BLaER1 (cell line): Measurements from ENCODE around the gene PPP1R2.
"Not testable (repeated sequence)": the region's sequence is repeated elsewhere in the genome, so short reads cannot be mapped to it uniquely, and the experiment has no call there.

ENCODE experiments used
- H3K27ac ChIP-seq: shearing (Covaris generic); formaldehyde crosslinking; 2 replicates; pipeline ENCODE4 v1.8.1; 2022
- H3K27me3 ChIP-seq: shearing (Covaris generic); formaldehyde crosslinking; 2 replicates; pipeline ENCODE4 v1.8.1; 2022
- H3K36me3 ChIP-seq: shearing (Covaris generic); formaldehyde crosslinking; 2 replicates; pipeline ENCODE4 v1.8.1; 2022
- H3K4me1 ChIP-seq: shearing (Covaris generic); formaldehyde crosslinking; 2 replicates; pipeline ENCODE4 v1.8.1; 2022
- H3K4me2 ChIP-seq: shearing (Covaris generic); formaldehyde crosslinking; 2 replicates; pipeline ENCODE4 v1.8.1; 2022
- H3K4me3 ChIP-seq: shearing (Covaris generic); formaldehyde crosslinking; 2 replicates; pipeline ENCODE4 v1.8.1; 2022
- H3K9ac ChIP-seq: shearing (Covaris generic); formaldehyde crosslinking; 2 replicates; pipeline ENCODE4 v1.8.1; 2022
- H3K9me3 ChIP-seq: shearing (Covaris generic); formaldehyde crosslinking; 2 replicates; pipeline ENCODE4 v1.8.1; 2022
- H4K20me1 ChIP-seq: shearing (Covaris generic); formaldehyde crosslinking; 2 replicates; pipeline ENCODE4 v1.8.1; 2022
- Cebpa-rat ChIP-seq: shearing (Covaris generic); IDR thresholded peaks from 2 replicates; pipeline ENCODE4 v1.8.1; 2022

The PPP1R2 gene

DNA sequence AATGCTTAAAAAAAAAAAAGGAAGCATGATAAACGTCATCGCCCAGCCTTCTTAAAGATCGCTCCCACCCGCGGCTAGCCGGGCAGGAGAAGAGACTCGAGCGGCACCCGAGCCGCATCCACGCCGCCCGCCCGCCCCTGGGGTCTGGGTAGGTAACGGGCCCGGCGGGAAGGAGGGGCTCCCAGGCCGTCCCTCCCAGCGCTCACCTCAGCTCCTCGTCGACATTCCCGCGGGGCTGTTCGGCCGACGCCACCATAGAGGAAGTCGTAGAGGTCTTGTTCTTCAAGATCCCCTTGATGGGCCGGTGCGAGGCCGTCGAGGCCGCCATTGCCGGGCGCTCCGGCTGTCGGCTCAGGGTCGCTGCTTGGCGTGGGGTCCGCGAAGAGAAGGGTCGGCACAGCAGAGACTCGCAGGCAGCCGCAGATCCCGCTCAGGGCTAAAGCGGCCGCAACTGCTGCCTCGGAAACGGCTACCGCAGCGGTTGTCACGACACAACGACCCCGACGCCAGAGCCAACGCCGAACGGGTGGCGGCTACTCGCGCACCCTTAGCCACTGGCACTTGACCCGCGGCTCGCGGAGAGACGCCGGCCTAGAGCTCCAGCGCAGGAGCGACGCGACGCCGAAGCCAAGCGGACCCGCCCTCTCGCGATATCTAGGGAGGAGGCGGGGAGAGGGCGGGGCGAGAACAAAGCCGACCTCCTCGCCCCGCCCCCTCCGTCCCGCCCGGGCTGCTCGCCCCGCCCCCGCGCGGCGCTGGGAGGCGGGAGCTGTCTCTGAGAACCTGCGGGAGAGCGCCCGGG is at the start of gene PPP1R2:
TSS of gene PPP1R2 (minus strand) at position 628 of the 802 bp plus-strand sequence. CDS start at position 328, 300 bp downstream.
- Histone ChIP-seq H3K9me3 (no peaks in the 10 kb centered on the region), H3K36me3 (no peaks in the 10 kb centered on the region), H3K4me3 (peak within 1 kb of the TSS; percentile 94), H3K27ac (peak within 1 kb of the TSS; percentile 94), H3K4me1 (peaks cover 71% of the 10 kb centered on the region), H3K9ac (peak within 1 kb of the TSS; percentile 96), H4K20me1 (peaks cover 48% of the 10 kb centered on the region), H3K4me2 (peak within 1 kb of the TSS; percentile 78), H3K27me3 (peaks cover 12% of the 10 kb centered on the region; the same call in 1 of the 2 replicates)
- TF ChIP-seq Cebpa-rat, result no peak

DNA sequence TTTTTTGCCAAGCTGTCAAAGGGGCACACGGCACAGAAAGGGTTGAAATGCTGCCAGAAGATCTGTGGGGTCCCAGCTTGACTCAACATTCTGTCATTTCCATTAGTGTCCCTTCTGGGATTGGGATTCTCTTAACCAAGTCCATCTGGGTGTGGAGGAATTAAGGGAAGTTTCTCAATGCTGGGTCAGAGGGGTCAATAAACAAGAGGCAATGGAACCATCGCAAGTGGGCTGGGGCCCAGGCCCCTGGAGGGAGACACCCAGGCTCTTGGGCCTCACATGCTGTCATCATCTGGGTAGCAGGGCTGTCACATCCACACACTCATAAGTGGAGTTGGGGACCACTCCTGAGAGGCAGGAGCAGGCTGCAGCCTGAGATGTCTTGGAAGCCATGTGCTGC is 48.7 kb upstream of the PPP1R2 start:
- Histone ChIP-seq H3K9me3 (peaks cover 41% of the 10 kb centered on the region), H3K9ac (no peak overlapping the region), H3K4me2 (no peak overlapping the region), H3K4me1 (peaks cover 36% of the 10 kb centered on the region), H4K20me1 (no peaks in the 10 kb centered on the region), H3K27ac (no peak overlapping the region), H3K36me3 (no peaks in the 10 kb centered on the region), H3K27me3 (no peaks in the 10 kb centered on the region), H3K4me3 (no peak overlapping the region)
- no peak for TF ChIP-seq Cebpa-rat

DNA sequence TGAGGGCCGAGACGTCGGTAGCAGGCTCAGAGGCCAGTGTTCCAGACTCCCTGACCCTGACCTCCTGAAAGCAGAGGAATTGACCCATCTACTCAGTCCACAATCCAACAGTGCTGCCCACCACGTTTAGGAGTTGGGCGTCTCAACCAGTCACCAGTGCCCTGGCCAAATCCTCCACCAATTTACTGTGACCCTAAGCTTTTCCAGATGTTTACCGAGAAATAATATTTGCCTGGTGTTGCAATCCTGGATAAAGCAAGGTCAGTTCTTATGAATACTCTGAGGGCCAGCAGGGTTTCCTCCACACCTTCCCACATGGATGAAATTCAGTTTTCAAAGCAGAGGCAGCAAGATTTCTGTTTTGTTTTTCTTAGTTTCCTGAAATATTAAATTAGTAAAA is 48.1 kb upstream of the PPP1R2 start:
- Histone ChIP-seq H3K4me3 (no peak overlapping the region), H3K9me3 (peaks cover 41% of the 10 kb centered on the region), H4K20me1 (no peaks in the 10 kb centered on the region), H3K4me2 (no peak overlapping the region), H3K9ac (no peak overlapping the region), H3K4me1 (peaks cover 36% of the 10 kb centered on the region), H3K36me3 (no peaks in the 10 kb centered on the region), H3K27ac (no peak overlapping the region), H3K27me3 (no peaks in the 10 kb centered on the region)
- TF ChIP-seq Cebpa-rat, result no peak

DNA sequence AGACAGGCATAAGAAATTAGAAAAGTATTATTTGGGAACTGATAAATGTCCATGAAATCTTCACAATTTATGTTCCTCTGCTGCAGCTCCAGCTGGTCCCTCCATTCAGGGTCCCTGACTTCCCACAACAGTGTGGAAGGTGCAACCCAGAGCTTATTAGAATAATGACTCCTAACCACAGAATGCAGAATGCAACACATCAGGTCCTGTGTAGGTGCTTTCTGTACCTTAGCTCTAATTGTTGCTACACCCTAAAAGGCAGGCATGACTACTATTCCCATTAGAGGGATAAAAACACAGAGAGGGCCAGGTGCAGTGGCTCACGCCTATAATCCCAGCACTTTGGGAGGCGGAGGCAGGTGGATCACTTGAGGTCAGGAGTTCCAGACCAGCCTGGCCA is 47.3 kb upstream of the PPP1R2 start:
- not testable (repeated sequence) for H3K4me2 ChIP-seq

DNA sequence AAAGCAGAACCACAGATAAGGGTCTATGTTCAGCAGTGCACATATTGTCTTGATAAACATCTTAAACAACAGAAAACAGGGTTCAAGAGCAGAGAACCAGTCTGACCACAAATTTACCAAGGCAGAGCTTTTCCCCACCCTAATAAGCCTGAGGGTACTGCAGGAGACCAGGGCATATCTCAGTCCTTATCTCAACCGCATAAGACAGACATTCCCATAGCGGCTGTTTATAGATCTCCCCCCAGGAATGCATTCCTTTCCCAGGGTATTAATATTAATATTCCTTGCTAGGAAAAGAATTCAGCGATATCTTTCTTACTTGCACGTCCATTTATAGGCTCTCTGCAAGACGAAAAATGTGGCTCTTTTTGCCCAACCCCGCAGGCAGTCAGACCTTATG is 46.7 kb upstream of the PPP1R2 start:
- not testable (repeated sequence) for H3K27ac ChIP-seq, H4K20me1 ChIP-seq, H3K4me3 ChIP-seq, H3K27me3 ChIP-seq, H3K9ac ChIP-seq, H3K36me3 ChIP-seq, H3K4me2 ChIP-seq
- H3K4me1 ChIP-seq, result peaks cover 33% of the 10 kb centered on the region
- peaks cover 36% of the 10 kb centered on the region for H3K9me3 ChIP-seq

More for the DNA sequence above, 47.3 kb upstream of the PPP1R2 start:
- not testable (repeated sequence) for H3K27me3 ChIP-seq, H3K4me3 ChIP-seq, H3K27ac ChIP-seq, H4K20me1 ChIP-seq, H3K36me3 ChIP-seq, H3K9ac ChIP-seq
- peaks cover 33% of the 10 kb centered on the region for H3K4me1 ChIP-seq
- peaks cover 41% of the 10 kb centered on the region for H3K9me3 ChIP-seq

DNA sequence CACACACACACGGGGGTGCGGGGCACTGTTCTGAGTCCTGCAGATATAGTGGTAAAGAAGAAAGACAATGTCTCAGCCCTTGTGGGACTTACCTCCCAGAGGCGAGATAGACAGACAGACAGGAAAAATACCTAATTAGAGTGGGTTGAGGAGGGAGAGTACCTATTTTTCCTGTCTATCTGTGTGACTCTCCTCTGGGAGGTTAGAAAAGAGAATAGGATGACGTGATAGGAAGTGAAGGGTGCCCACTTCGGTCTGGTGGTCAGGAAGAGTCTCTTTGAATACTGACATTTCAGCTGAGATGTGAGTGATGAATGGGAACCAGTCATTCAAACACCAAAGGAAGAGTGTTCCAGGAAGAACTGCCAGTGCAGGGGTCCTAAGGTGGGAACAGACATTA is 44.7 kb upstream of the PPP1R2 start:
- no peaks in the 10 kb centered on the region for H3K27me3 ChIP-seq
- H3K9me3 ChIP-seq, result peaks cover 29% of the 10 kb centered on the region
- no peaks in the 10 kb centered on the region for H3K36me3 ChIP-seq
- no peaks in the 10 kb centered on the region for H4K20me1 ChIP-seq
- no peak overlapping the region for H3K4me3 ChIP-seq
- peak overlapping the region; percentile 83 for H3K4me2 ChIP-seq
- 0 out of 2 replicates have a peak overlapping the region, but pooled peaks have one; percentile 65 for H3K27ac ChIP-seq
- no peak for TF ChIP-seq Cebpa-rat
- peaks cover 47% of the 10 kb centered on the region for H3K4me1 ChIP-seq
- no peak overlapping the region for H3K9ac ChIP-seq

DNA sequence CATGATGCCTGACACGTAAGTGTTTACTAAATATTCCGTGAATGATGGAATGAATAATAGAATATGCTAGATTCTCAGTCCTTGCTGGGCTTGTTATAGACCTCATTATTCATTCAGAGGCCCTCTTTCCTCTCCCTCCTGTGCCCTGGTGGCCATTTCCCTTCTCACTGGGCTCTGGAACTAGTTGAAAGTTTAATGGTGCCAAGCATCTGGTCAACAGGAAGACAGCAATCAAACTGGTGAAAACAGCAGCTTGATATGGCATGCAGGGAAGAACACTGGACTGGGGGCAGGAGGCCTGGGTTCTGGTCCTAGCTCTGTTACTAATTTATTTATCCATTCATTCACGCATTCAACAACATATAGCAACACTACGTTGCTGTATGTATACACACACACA is 44.3 kb upstream of the PPP1R2 start:
- Histone ChIP-seq H3K36me3 (no peaks in the 10 kb centered on the region), H4K20me1 (no peaks in the 10 kb centered on the region), H3K4me1 (peaks cover 47% of the 10 kb centered on the region), H3K4me2 (peak overlapping the region; percentile 83), H3K4me3 (no peak overlapping the region), H3K27me3 (no peaks in the 10 kb centered on the region), H3K9ac (peak overlapping the region; percentile 43; the same call in 1 of the 2 replicates), H3K9me3 (peaks cover 29% of the 10 kb centered on the region), H3K27ac (peak overlapping the region; percentile 65)
- no peak for TF ChIP-seq Cebpa-rat

DNA sequence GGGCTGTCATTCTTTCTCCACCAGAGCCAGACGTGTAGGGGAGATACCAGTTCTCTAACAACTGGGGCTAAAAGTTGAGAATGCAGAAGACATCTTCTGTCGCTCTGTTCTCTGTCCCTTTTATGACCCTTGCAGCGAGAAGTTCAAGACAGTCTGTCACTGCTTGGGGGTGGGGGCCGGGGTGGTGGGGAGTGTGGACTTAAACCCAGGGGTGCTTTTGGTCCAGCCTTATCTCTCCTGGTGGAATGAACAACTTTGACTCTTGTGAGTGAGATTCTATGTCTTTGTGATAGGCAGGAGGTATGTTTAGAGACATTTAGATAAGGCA is 41.4 kb upstream of the PPP1R2 start:
- Histone ChIP-seq H3K4me3 (no peak overlapping the region), H3K27ac (no peak overlapping the region), H3K4me2 (peak overlapping the region; percentile 44; the same call in 1 of the 2 replicates), H3K9ac (no peak overlapping the region), H3K9me3 (peaks cover 9% of the 10 kb centered on the region), H3K27me3 (no peaks in the 10 kb centered on the region), H3K4me1 (peaks cover 65% of the 10 kb centered on the region), H3K36me3 (no peaks in the 10 kb centered on the region), H4K20me1 (no peaks in the 10 kb centered on the region)
- TF ChIP-seq Cebpa-rat, result no peak

DNA sequence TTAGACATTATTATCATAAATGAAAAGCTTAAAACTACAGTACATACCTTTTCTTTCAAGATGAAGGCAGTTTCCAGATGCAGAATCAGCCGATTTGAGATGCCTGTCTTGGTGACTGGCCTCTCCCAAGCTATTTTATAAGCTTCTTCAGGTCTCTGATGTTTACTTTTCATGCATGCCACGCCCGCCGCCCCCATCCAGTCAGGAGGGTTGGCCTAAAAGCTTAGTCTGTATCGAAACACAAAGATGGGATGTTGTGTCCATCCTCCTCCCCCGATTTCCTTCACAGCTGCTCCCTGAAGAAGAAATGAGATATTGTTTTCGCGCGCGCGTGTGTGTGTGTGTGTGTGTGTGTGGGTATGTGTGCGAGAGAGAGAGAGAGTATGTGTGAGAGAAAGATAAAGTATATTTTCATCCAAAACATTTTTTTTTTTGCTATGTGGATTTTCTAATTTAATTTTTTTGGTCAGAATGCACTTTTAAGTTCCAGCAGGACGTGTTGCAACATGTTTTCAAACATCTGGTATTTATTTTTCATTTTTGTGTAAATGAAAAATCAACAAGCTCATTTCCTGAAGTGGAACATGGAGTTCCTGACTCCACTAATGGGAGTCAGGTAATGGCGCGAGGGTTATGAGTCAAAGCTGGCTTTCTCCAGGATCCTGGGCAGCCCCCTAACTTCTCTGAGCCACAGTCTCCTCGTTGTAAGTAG is 40.9 kb upstream of the PPP1R2 start, which contains the start of gene APOD:
TSS of gene APOD (minus strand) at position 110 of the 712 bp plus-strand sequence. CDS start 4,479 bp downstream, outside the sequence.
- Histone ChIP-seq H3K4me1 (peaks cover 63% of the 10 kb centered on the region), H3K36me3 (no peaks in the 10 kb centered on the region), H3K4me3 (no peak within 1 kb of the TSS), H3K27me3 (no peaks in the 10 kb centered on the region), H3K4me2 (peak within 1 kb of the TSS; percentile 44), H3K9me3 (peaks cover 4% of the 10 kb centered on the region), H3K27ac (no peak within 1 kb of the TSS), H4K20me1 (no peaks in the 10 kb centered on the region), H3K9ac (no peak within 1 kb of the TSS)
- no peak for TF ChIP-seq Cebpa-rat

DNA sequence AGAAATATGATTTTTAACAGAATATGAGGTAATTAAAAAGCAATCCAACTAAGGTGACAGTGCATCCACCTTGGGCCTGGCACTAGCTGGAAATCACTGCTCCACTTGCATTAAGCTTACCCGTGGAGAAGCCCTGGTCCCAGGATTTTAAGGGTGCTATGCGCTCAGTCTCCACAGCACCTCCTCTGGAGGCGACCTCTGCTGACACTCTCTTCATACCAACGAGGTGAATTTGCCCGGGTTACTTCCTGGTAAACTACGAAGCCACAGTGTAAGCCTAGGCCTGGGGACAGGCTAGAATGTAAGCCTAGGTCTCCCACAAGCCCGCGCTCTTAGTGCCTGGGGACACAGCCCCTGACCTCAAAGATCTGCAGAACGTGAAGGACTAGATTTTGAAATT is 39.8 kb upstream of the PPP1R2 start:
- Histone ChIP-seq H3K27me3 (no peaks in the 10 kb centered on the region), H3K9me3 (no peaks in the 10 kb centered on the region), H3K27ac (no peak overlapping the region), H3K4me1 (peaks cover 53% of the 10 kb centered on the region), H3K36me3 (no peaks in the 10 kb centered on the region), H4K20me1 (no peaks in the 10 kb centered on the region), H3K4me2 (no peak overlapping the region), H3K4me3 (no peak overlapping the region), H3K9ac (no peak overlapping the region)
- no peak for TF ChIP-seq Cebpa-rat
